Liver (tissue), 9 donors: ENCODE data around the gene PJVK. TPM values are rescaled to one million over a fixed set of nuclear protein-coding genes. Genes with fewer than 3 reads are reported as not detected.
A peak's percentile ranks its signal among the peaks of the same experiment; 100 is the strongest.

ENCODE experiments used
- DNase-seq: peaks from one replicate; pipeline ENCODE4 v3.0.0-alpha.2; 2017; ENCODE audit warnings: low spot score
- H3K27ac ChIP-seq, 2 donors: one replicate each; pipeline ENCODE4 v1.7.0; 2013; ENCODE audit warnings: inconsistent platforms in 2 of 2, low read length in 2 of 2, control low read depth in 1 of 2, low read depth in 1 of 2, mild to moderate bottlenecking in 1 of 2
- H3K27me3 ChIP-seq, 4 donors: one replicate each; pipeline versions ENCODE4 v1.6.1 to v1.7.0; 2013; ENCODE audit warnings: low read length in 3 of 4, inconsistent platforms in 1 of 4, mild to moderate bottlenecking in 1 of 4, moderate library complexity in 1 of 4; ENCODE audit not compliant: control insufficient read depth in 4 of 4, insufficient read depth in 4 of 4
- H3K36me3 ChIP-seq, 4 donors: one replicate each; pipeline versions ENCODE4 v1.6.1 to v1.7.0; 2013; ENCODE audit warnings: low read length in 3 of 4, mild to moderate bottlenecking in 3 of 4, low read depth in 1 of 4, moderate library complexity in 1 of 4; ENCODE audit not compliant: control insufficient read depth in 4 of 4, insufficient read depth in 3 of 4
- H3K4me1 ChIP-seq, 4 donors: one replicate each; pipeline versions ENCODE4 v1.6.1 to v1.7.0; 2013; ENCODE audit warnings: low read length in 3 of 4, mild to moderate bottlenecking in 3 of 4, moderate library complexity in 1 of 4; ENCODE audit not compliant: control insufficient read depth in 4 of 4, insufficient read depth in 4 of 4
- H3K4me3 ChIP-seq, 3 donors: one replicate each; pipeline versions ENCODE4 v1.6.1 to v1.7.0; 2013; ENCODE audit warnings: low read length in 3 of 3, control low read depth in 1 of 3, low read depth in 1 of 3, mild to moderate bottlenecking in 1 of 3
- H3K9ac ChIP-seq, 2 donors: one replicate each; pipeline ENCODE4 v1.7.0; 2013; ENCODE audit warnings: low read length in 2 of 2, mild to moderate bottlenecking in 2 of 2, moderate library complexity in 2 of 2, control low read depth in 1 of 2, low read depth in 1 of 2
- H3K9me3 ChIP-seq, 4 donors: one replicate each; pipeline versions ENCODE4 v1.6.1 to v1.7.0; 2013; ENCODE audit warnings: low read length in 3 of 4; ENCODE audit not compliant: control insufficient read depth in 4 of 4
- ATF3 ChIP-seq: IDR thresholded peaks from 2 replicates; pipeline ENCODE4 v1.6.1; 2016; ENCODE audit warnings: antibody characterized with exemption
- EGR1 ChIP-seq, 2 donors: IDR thresholded peaks; 2 replicates each; pipeline ENCODE4 v1.6.1; 2016 to 2018; ENCODE audit warnings: antibody characterized with exemption in 2 of 2, low read depth in 2 of 2
- FOXA1 ChIP-seq: IDR thresholded peaks from 2 replicates; pipeline ENCODE4 v1.6.1; 2016; ENCODE audit warnings: antibody characterized with exemption
- FOXA2 ChIP-seq: IDR thresholded peaks from 2 replicates; pipeline ENCODE4 v1.6.1; 2016; ENCODE audit warnings: antibody characterized with exemption
- GABPA ChIP-seq, 2 donors: IDR thresholded peaks in 1 of 2; conservative IDR thresholded peaks in 1 of 2; 2 replicates each; pipeline ENCODE4 v1.6.1; 2016; ENCODE audit warnings: antibody characterized with exemption in 2 of 2, mild to moderate bottlenecking in 1 of 2, moderate library complexity in 1 of 2
- HNF4A ChIP-seq, 2 donors: conservative IDR thresholded peaks; 2 replicates each; pipeline ENCODE4 v1.6.1; 2016; ENCODE audit warnings: antibody characterized with exemption in 2 of 2, mild to moderate bottlenecking in 2 of 2
- HNF4G ChIP-seq: IDR thresholded peaks from 2 replicates; pipeline ENCODE4 v1.6.1; 2016; ENCODE audit warnings: antibody characterized with exemption
- JUND ChIP-seq, 2 donors: IDR thresholded peaks; 2 replicates each; pipeline ENCODE4 v1.6.1; 2016; ENCODE audit warnings: antibody characterized with exemption in 2 of 2
- MAX ChIP-seq: IDR thresholded peaks from 2 replicates; pipeline ENCODE4 v1.6.1; 2016; ENCODE audit warnings: antibody characterized with exemption
- NR2F2 ChIP-seq: IDR thresholded peaks from 2 replicates; pipeline ENCODE4 v1.6.1; 2016; ENCODE audit warnings: antibody characterized with exemption
- RAD21 ChIP-seq, 2 donors: IDR thresholded peaks; 2 replicates each; pipeline ENCODE4 v1.6.1; 2016; ENCODE audit warnings: antibody characterized with exemption in 2 of 2, mild to moderate bottlenecking in 2 of 2
- REST ChIP-seq: IDR thresholded peaks from 2 replicates; pipeline ENCODE4 v1.6.1; 2016; ENCODE audit warnings: antibody characterized with exemption, mild to moderate bottlenecking
- RXRA ChIP-seq, 2 donors: IDR thresholded peaks; 2 replicates each; pipeline ENCODE4 v1.6.1; 2017 to 2018; ENCODE audit warnings: antibody characterized with exemption in 2 of 2, mild to moderate bottlenecking in 1 of 2
- SP1 ChIP-seq: IDR thresholded peaks from 2 replicates; pipeline ENCODE4 v1.6.1; 2018; ENCODE audit warnings: antibody characterized with exemption, mild to moderate bottlenecking
- TAF1 ChIP-seq: conservative IDR thresholded peaks from 2 replicates; pipeline ENCODE4 v1.6.1; 2016; ENCODE audit warnings: antibody characterized with exemption, mild to moderate bottlenecking
- YY1 ChIP-seq: IDR thresholded peaks from 2 replicates; pipeline ENCODE4 v1.6.1; 2016; ENCODE audit warnings: antibody characterized with exemption, mild to moderate bottlenecking
- ZBTB33 ChIP-seq: IDR thresholded peaks from 2 replicates; pipeline ENCODE4 v1.6.1; 2016; ENCODE audit warnings: antibody characterized with exemption
- WGBS: extraction: QIAGEN DNeasy Blood & Tissue Kit; methylation state at CpG from one replicate; pipeline ENCODE4 v1.1.7; 2013; 5-methylcytosine and 5-hydroxymethylcytosine counted together
- polyA plus RNA-seq, 2 donors: library from polyadenylated mRNA; stranded (reverse) in 1 of 2; unstranded in 1 of 2; fragments of 200-250 nt in 1 of 2; fragments of >200 nt in 1 of 2; fragmentation: Nextera tagmentation in 1 of 2; extraction: Ambion mirVana in 1 of 2; gene quantifications; one replicate each; pipeline versions ENCODE4 v1.2.1 to v1.2.3, GENCODE V29; 2013 to 2015
- total RNA-seq, 2 donors: library from RNA; depleted of rRNA; stranded (reverse); fragments of >200 nt; gene quantifications; one replicate each; pipeline ENCODE4 v1.2.3, GENCODE V29; 2014
- TF ChIP-seq, protein P1 (sequence below): fragments of 150-350 bp; IDR thresholded peaks from 2 replicates; pipeline ENCODE4 v1.5.1; 2017; ENCODE audit warnings: improper control_type of control experiment, low read depth, low read length; ENCODE audit not compliant: missing input control
- donor health status: healthy.
- donor health status: healthy.
- donor health status: healthy.
- donor health status: healthy.
- donor health status: healthy.

Gene PJVK
- total and polyA plus RNA-seq, 4 donors: 0.48 to 2.3 (median 1.4) TPM

DNA sequence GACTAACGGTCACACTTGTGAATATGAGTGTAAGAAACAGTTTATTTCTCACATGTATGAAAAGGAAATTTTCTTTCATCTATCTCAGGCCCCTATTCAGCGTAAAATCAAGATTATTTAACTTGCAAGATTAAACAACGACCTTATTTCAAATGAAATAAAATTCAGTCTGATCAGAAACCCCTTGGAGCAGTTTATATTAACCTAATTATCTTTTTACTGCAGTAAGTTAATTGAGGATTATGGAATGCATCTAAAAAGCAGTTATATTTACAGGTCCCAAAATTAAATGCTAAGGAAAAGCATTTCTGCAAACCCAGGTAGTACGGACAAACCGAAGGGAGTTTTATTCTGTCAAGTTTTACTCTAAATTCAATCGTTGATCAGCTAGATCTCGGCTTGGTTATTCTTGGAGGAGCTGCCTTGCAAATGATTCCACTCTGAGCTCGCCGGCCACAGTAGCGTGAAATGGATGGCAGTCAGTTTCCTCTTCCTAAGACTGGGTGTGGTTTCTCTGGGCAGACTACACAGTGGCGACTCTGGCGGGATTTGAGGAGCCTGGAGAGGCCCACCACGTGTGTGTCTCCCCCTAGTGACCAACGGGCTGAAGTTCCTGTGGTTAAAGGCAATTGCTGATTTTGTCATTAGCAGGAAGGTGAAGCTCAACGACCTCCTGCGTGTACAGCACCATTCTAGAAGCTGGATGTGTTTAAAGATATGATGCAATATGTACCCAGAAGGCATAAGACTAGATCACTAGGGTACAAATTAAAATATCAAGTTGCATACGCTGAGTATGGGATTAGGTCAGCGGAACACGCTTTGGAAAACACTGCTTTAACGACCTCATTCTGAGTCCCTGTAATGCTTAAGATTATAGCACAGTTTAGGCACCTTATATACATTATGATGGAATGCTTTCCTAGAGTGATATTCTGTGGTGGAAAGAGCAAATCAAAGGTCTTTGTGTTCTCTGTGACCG lies 36.6 kb upstream of the PJVK start:
- Histone ChIP-seq H3K9ac (peak overlapping the region in 1 of 2 donors; percentile 84), H3K4me3 (peak overlapping the region; percentile 67 to 81 (median 75)), H3K36me3 (no peaks in the 10 kb centered on the region), H3K27ac (peak overlapping the region; percentile 79 to 85), H3K9me3 (no peaks in the 10 kb centered on the region), H3K4me1 (peaks cover 0 to 16% (median 9%) of the 10 kb centered on the region in 4 donors), H3K27me3 (no peaks in the 10 kb centered on the region)
- TF ChIP-seq NR2F2: peak; percentile 33
- no peak for TF ChIP-seq HNF4G
- TF ChIP-seq RAD21 (IDR thresholded peaks at IDR 0.05): peak; percentile 93
- peak in 1 of 2 donors; percentile 38 for TF ChIP-seq JUND (IDR thresholded peaks at IDR 0.05)
- TF ChIP-seq ATF3: peak; percentile 65
- TF ChIP-seq TAF1: peak; percentile 55
- TF ChIP-seq, protein P1, sequence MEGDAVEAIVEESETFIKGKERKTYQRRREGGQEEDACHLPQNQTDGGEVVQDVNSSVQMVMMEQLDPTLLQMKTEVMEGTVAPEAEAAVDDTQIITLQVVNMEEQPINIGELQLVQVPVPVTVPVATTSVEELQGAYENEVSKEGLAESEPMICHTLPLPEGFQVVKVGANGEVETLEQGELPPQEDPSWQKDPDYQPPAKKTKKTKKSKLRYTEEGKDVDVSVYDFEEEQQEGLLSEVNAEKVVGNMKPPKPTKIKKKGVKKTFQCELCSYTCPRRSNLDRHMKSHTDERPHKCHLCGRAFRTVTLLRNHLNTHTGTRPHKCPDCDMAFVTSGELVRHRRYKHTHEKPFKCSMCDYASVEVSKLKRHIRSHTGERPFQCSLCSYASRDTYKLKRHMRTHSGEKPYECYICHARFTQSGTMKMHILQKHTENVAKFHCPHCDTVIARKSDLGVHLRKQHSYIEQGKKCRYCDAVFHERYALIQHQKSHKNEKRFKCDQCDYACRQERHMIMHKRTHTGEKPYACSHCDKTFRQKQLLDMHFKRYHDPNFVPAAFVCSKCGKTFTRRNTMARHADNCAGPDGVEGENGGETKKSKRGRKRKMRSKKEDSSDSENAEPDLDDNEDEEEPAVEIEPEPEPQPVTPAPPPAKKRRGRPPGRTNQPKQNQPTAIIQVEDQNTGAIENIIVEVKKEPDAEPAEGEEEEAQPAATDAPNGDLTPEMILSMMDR: peak; percentile 94
- TF ChIP-seq ZBTB33: no peak
- TF ChIP-seq GABPA (IDR thresholded peaks at IDR 0.05 in 1 of 2, conservative IDR thresholded peaks at IDR 0.05 in 1 of 2): peak in 1 of 2 donors; percentile 19
- TF ChIP-seq MAX: peak; percentile 84
- no peak for TF ChIP-seq FOXA2
- peak; percentile 91 for TF ChIP-seq YY1
- peak; percentile 45 to 59 for TF ChIP-seq RXRA (IDR thresholded peaks at IDR 0.05)
- peak; percentile 54 for TF ChIP-seq SP1
- no peak for TF ChIP-seq EGR1 (IDR thresholded peaks at IDR 0.05; ENCODE audit: low read depth in 2 of 2)
- TF ChIP-seq FOXA1: no peak
- TF ChIP-seq REST: no peak
- peak; percentile 31 to 47 for TF ChIP-seq HNF4A (conservative IDR thresholded peaks at IDR 0.05)
- peak; percentile 81 for DNase-seq
- WGBS: 21% methylated on average over 21 of the region's 21 CpGs
